HepG2 (cell line): ENCODE results near the gene RSPRY1.

Experiments used
- CBX2 ChIP-seq, 2 experiments: fragments of 200-600 bp in 1 of 2; sonication (generic); formaldehyde crosslinking in 1 of 2; IDR thresholded peaks; 2 replicates each; pipeline versions ENCODE4 v1.7.0 to v1.8.1; 2018 to 2022; ENCODE audit warnings: low read depth in 2 of 2, low read length in 1 of 2, mild to moderate bottlenecking in 1 of 2, missing genetic modification reagents in 1 of 2
- MBD4 ChIP-seq: IDR thresholded peaks from 2 replicates; pipeline ENCODE4 v1.6.1; 2012; ENCODE audit warnings: low read length, inconsistent platforms, borderline replicate concordance
- MEF2D ChIP-seq: sonication (generic); formaldehyde crosslinking; IDR thresholded peaks from 2 replicates; pipeline ENCODE4 v1.5.1; 2020; ENCODE audit warnings: mild to moderate bottlenecking, missing genetic modification reagents
- PHF21A ChIP-seq: sonication (generic); formaldehyde crosslinking; IDR thresholded peaks from 2 replicates; pipeline ENCODE4 v1.5.0; 2020; ENCODE audit warnings: mild to moderate bottlenecking, missing genetic modification reagents
- SIN3A ChIP-seq: IDR thresholded peaks from 2 replicates; pipeline ENCODE4 v1.6.1; 2011; ENCODE audit warnings: low read depth, mild to moderate bottlenecking, control low read depth, low read length, borderline replicate concordance
- SMC3 ChIP-seq: IDR thresholded peaks from 2 replicates; pipeline ENCODE4 v1.6.1; 2011; ENCODE audit warnings: low read length, improper control_type of control experiment
- ZNF3 ChIP-seq: IDR thresholded peaks from 2 replicates; pipeline ENCODE4 v1.7.0; 2017; ENCODE audit warnings: inconsistent platforms
- ZNF792 ChIP-seq: IDR thresholded peaks from 2 replicates; pipeline ENCODE4 v1.6.1; 2016
- TF ChIP-seq, protein P1 (sequence below): sonication (generic); formaldehyde crosslinking; IDR thresholded peaks from 2 replicates; pipeline ENCODE4 v1.4.0; 2020; ENCODE audit warnings: missing genetic modification reagents; ENCODE audit errors: not compliant biosample characterization
- TF ChIP-seq, protein P2 (sequence below): sonication (generic); formaldehyde crosslinking; IDR thresholded peaks from 2 replicates; pipeline ENCODE4 v1.5.0; 2020; ENCODE audit warnings: missing genetic modification reagents
- TF ChIP-seq, protein P3 (sequence below): sonication (generic); formaldehyde crosslinking; IDR thresholded peaks from 2 replicates; pipeline ENCODE4 v1.5.0; 2020; ENCODE audit warnings: mild to moderate bottlenecking, missing genetic modification reagents, moderate library complexity

DNA sequence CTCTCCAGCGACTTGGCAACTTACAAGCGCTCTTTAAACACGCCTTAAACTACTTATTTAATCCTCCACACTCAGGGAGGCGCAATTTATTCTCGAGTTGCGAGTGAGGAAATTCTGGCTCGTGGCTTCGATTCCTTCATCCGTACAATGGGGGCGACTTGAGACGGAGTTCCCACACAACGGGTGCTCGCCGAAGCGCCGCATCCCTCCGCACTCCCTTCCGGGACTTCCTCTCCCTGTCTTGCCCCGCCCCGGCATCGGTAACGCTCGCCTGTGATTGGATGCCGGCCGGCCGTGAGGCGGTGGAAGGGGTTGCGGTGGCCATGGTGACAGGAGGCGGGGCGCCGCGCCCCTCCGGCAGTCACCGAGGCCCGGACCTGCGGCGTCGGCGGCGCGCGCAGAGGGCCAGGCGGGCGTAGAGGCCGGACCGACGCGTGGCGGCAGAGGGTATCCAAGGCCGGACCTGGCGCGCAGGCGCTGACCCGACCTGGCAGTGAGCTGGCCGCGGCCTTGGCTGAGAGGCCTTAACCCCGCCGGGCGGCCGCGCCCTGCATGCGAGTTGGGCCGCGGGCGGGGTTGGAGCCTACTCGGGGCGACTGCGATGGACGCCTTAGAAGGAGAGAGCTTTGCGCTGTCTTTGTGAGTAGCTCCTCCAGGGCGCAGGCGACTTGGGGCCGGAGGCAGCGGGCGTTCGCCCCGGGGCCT is 58.8 kb downstream of the RSPRY1 start, which contains the start of gene ARL2BP:
- peak; percentile 76 for TF ChIP-seq PHF21A (CRISPR knock-in tag)
- no peak for TF ChIP-seq CBX2 (IDR thresholded peaks at IDR 0.05; ENCODE audit: low read depth, low read length)
- TF ChIP-seq CBX2 (CRISPR knock-in tag; IDR thresholded peaks at IDR 0.05; ENCODE audit: low read depth) = no peak
- TF ChIP-seq ZNF3 (CRISPR knock-in tag) = no peak
- no peak for TF ChIP-seq MBD4
- TF ChIP-seq, protein P1, sequence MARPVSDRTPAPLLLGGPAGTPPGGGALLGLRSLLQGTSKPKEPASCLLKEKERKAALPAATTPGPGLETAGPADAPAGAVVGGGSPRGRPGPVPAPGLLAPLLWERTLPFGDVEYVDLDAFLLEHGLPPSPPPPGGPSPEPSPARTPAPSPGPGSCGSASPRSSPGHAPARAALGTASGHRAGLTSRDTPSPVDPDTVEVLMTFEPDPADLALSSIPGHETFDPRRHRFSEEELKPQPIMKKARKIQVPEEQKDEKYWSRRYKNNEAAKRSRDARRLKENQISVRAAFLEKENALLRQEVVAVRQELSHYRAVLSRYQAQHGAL (CRISPR knock-in tag) = peak; percentile 84
- TF ChIP-seq, protein P2, sequence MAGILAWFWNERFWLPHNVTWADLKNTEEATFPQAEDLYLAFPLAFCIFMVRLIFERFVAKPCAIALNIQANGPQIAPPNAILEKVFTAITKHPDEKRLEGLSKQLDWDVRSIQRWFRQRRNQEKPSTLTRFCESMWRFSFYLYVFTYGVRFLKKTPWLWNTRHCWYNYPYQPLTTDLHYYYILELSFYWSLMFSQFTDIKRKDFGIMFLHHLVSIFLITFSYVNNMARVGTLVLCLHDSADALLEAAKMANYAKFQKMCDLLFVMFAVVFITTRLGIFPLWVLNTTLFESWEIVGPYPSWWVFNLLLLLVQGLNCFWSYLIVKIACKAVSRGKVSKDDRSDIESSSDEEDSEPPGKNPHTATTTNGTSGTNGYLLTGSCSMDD (CRISPR knock-in tag) = no peak
- no peak for TF ChIP-seq MEF2D
- TF ChIP-seq ZNF792 (CRISPR knock-in tag) = peak; percentile 41; the same call in 1 of the 2 replicates
- TF ChIP-seq, protein P3, sequence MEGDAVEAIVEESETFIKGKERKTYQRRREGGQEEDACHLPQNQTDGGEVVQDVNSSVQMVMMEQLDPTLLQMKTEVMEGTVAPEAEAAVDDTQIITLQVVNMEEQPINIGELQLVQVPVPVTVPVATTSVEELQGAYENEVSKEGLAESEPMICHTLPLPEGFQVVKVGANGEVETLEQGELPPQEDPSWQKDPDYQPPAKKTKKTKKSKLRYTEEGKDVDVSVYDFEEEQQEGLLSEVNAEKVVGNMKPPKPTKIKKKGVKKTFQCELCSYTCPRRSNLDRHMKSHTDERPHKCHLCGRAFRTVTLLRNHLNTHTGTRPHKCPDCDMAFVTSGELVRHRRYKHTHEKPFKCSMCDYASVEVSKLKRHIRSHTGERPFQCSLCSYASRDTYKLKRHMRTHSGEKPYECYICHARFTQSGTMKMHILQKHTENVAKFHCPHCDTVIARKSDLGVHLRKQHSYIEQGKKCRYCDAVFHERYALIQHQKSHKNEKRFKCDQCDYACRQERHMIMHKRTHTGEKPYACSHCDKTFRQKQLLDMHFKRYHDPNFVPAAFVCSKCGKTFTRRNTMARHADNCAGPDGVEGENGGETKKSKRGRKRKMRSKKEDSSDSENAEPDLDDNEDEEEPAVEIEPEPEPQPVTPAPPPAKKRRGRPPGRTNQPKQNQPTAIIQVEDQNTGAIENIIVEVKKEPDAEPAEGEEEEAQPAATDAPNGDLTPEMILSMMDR = no peak; the same call in none of the 2 replicates
- peak; percentile 69; the same call in 1 of the 2 replicates for TF ChIP-seq SIN3A
- no peak; the same call in 1 of the 2 replicates for TF ChIP-seq SMC3
